Mucosa of stomach (tissue), 1 donor: ENCODE measurements around the gene TASOR2.
A peak's percentile ranks its signal among the peaks of the same experiment; 100 is the strongest.

Experiments used
- H3K27me3 ChIP-seq: one replicate; pipeline ENCODE4 v1.7.0; 2013; ENCODE audit warnings: mild to moderate bottlenecking, low read length; ENCODE audit not compliant: control insufficient read depth, insufficient read depth
- H3K36me3 ChIP-seq: one replicate; pipeline ENCODE4 v1.7.0; 2013; ENCODE audit warnings: low read length; ENCODE audit not compliant: control insufficient read depth, insufficient read depth
- H3K4me1 ChIP-seq: one replicate; pipeline ENCODE4 v1.7.0; 2013; ENCODE audit warnings: mild to moderate bottlenecking, low read length; ENCODE audit not compliant: control insufficient read depth, insufficient read depth
- H3K4me3 ChIP-seq: one replicate; pipeline ENCODE4 v1.7.0; 2013; ENCODE audit warnings: low read length
- H3K9ac ChIP-seq: one replicate; pipeline ENCODE4 v1.7.0; 2013; ENCODE audit warnings: mild to moderate bottlenecking, low read length, moderate library complexity
- H3K9me3 ChIP-seq: one replicate; pipeline ENCODE4 v1.7.0; 2013; ENCODE audit warnings: mild to moderate bottlenecking, low read length, moderate library complexity; ENCODE audit not compliant: control insufficient read depth
- donor health status: Pancreatic carcinoma.

The TASOR2 gene

GRCh38 chr10:5678397-5679036, 6.1 kb upstream of the TASOR2 start:
- Histone ChIP-seq H3K9ac (no peak overlapping the region), H3K36me3 (no peaks in the 10 kb centered on the region), H3K27me3 (peaks cover 7% of the 10 kb centered on the region), H3K9me3 (no peaks in the 10 kb centered on the region), H3K4me3 (no peak overlapping the region), H3K4me1 (no peaks in the 10 kb centered on the region)

DNA sequence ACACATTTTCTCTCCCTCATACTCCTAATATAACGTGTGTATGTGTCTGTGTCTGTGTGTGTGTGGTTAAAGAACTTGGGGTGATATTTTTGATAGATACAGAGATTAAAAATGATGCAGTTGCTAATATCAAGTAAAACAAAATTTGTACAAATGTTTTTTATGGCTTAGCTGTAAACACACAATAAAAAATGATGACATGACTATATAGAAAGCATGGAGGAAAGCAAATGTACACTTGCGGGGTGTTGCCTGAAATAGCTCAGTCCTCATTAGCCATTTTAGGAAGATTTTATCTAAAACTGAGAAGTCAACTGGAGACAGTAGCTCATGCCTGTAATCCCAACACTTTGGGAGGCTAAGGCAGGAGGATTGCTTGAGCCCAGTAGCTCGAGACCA, 5.6 kb upstream of the TASOR2 start:
- no peak overlapping the region for H3K9ac ChIP-seq
- H3K36me3 ChIP-seq: no peaks in the 10 kb centered on the region
- no peaks in the 10 kb centered on the region for H3K4me1 ChIP-seq
- no peaks in the 10 kb centered on the region for H3K9me3 ChIP-seq
- peaks cover 7% of the 10 kb centered on the region for H3K27me3 ChIP-seq
- no peak overlapping the region for H3K4me3 ChIP-seq

DNA sequence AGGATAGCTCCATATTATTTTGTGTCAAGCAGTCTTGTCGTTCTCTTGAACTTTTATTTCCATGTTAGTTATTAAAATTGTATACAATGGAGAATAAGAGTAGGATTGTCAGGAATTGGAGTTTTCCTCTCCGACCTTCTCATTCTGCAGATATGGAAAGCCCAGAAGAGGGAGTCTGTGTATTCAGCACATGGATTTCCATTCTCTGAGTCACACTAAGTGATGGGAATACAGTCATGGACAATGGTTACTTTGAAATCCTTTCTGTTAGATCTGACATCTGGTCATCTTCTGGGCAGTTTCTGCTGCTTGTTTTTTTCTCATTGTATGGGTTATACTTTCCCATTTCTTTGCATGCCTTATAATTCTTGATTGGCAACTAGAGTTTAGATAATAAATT, 5.0 kb upstream of the TASOR2 start:
- no peaks in the 10 kb centered on the region for H3K4me1 ChIP-seq
- no peaks in the 10 kb centered on the region for H3K36me3 ChIP-seq
- no peak overlapping the region for H3K9ac ChIP-seq
- no peak overlapping the region for H3K4me3 ChIP-seq
- H3K27me3 ChIP-seq: peaks cover 7% of the 10 kb centered on the region
- H3K9me3 ChIP-seq: no peaks in the 10 kb centered on the region

- peaks cover 7% of the 10 kb centered on the region for H3K27me3 ChIP-seq
- no peaks in the 10 kb centered on the region for H3K36me3 ChIP-seq
- no peak overlapping the region for H3K9ac ChIP-seq
- H3K4me1 ChIP-seq: no peaks in the 10 kb centered on the region
- no peak overlapping the region for H3K4me3 ChIP-seq
- no peaks in the 10 kb centered on the region for H3K9me3 ChIP-seq
Observed at GRCh38 chr10:5681930-5682329, 2.7 kb upstream of the TASOR2 start.

DNA sequence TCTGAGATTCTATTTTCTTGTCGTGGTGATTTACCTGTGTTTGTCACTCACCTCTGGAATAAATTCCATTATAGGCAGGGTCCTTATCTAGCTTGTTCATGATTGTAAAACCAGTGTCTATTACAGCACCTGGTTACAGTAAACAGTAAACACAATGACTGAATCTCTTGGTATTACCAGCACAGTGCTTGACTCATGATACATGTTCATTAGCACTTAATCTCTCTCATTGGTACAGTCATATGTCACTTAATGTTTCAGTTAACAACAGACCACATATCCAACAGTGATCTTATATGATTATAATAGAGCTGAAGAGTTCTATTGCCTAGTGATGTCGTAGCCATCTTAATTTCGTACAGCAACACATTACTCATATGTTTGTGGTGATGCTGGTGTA, 1.6 kb upstream of the TASOR2 start:
- Histone ChIP-seq H3K4me3 (no peak overlapping the region), H3K9me3 (no peaks in the 10 kb centered on the region), H3K36me3 (no peaks in the 10 kb centered on the region), H3K4me1 (no peaks in the 10 kb centered on the region), H3K27me3 (peaks cover 7% of the 10 kb centered on the region), H3K9ac (no peak overlapping the region)

- Histone ChIP-seq H3K4me3 (peak overlapping the region; percentile 72), H3K9me3 (no peaks in the 10 kb centered on the region), H3K27me3 (no peaks in the 10 kb centered on the region), H3K4me1 (no peaks in the 10 kb centered on the region), H3K9ac (peak overlapping the region; percentile 49), H3K36me3 (no peaks in the 10 kb centered on the region)
Observed at GRCh38 chr10:5684971-5685763, 529 bp downstream of the TASOR2 start.

DNA sequence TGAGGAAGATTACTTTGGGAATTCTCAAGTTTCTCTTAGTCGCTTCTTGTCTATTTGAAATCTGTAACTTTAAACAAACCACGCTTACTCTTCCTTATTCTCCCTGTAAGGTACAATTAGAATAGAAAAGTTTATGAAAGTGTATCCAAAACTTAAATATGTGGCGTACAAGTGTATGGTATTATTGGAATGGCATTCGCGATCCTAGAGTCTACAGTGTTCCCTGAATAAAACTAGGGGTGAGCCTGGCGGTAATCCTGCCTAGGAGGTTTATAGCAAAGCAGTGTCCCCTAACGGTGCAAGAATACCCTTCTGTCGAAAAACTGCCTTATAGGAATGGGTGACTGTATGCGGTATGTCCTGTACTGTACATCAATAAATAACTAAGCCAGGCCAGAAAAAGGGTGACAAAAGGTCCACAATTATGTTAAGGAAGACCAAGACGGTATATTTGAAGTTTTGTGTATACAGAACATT, 1.2 kb downstream of the TASOR2 start:
- Histone ChIP-seq H3K4me1 (no peaks in the 10 kb centered on the region), H3K9me3 (no peaks in the 10 kb centered on the region), H3K9ac (peak overlapping the region; percentile 49), H3K4me3 (peak overlapping the region; percentile 72), H3K36me3 (no peaks in the 10 kb centered on the region), H3K27me3 (no peaks in the 10 kb centered on the region)

DNA sequence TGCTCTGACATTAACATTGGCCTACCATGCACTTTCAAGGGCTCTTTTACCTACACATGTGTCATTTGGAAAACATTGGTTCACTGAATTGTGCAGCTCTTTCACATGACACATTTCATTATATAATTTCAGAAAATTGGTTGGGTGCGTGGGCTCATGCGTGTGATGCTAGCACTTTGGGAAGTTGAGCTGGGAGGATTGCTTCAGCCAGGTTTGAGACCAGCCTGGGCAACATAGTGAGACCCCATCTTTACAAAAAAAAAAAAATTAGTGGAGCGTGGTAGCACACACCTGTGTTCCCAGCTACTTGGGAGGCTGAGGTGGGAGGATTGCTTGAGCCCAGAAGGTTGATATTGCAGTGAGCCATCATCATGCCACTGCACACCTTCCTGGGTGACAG, 3.9 kb downstream of the TASOR2 start:
- Histone ChIP-seq H3K36me3 (no peaks in the 10 kb centered on the region), H3K27me3 (no peaks in the 10 kb centered on the region), H3K9me3 (no peaks in the 10 kb centered on the region), H3K4me3 (no peak overlapping the region), H3K4me1 (peaks cover 14% of the 10 kb centered on the region), H3K9ac (no peak overlapping the region)

DNA sequence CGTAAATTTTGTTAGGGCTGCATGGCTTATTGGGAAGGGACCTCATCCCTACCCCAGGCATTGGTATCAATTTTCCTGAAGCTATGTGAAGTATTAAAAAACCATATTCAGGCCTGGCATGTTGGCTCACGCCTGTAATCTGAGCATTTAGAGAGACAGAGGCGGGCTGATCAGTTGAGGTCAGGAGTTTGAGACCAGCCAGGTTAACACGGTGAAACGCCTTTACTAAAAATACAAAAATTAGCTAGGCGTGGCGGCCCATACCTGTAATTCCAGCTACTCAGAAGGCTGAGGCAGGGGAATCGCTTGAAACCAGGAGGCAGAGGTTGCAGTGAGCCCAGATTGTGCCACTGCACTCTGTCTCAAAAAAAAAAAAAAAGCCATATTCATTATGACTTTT, 7.1 kb downstream of the TASOR2 start:
- Histone ChIP-seq H3K9ac (no peak overlapping the region), H3K36me3 (no peaks in the 10 kb centered on the region), H3K4me3 (no peak overlapping the region), H3K27me3 (no peaks in the 10 kb centered on the region), H3K4me1 (peaks cover 26% of the 10 kb centered on the region), H3K9me3 (no peaks in the 10 kb centered on the region)

- Histone ChIP-seq H3K27me3 (no peaks in the 10 kb centered on the region), H3K36me3 (no peaks in the 10 kb centered on the region), H3K9me3 (no peaks in the 10 kb centered on the region), H3K4me1 (peaks cover 30% of the 10 kb centered on the region), H3K9ac (peak overlapping the region; percentile 68), H3K4me3 (peak overlapping the region; percentile 65)
Observed at GRCh38 chr10:5692461-5693358, 8.1 kb downstream of the TASOR2 start.

DNA sequence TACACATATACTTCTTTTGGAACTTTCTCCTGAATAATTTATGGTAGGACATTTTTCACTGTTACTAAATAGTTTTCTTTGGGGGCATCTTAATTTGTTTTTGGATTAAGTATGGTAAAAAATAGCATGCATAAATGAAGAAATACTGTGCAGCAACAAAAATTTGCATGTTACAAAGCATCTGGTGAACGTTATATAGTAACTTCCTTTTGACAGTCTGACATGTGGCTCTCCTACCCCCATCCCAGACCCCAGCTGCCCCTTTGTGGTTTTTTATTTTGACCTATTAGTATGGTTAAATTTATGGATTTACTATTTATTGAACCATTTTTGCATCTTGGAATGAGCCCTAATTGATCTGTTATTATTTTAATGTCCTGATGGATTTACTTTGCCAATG, 9.9 kb downstream of the TASOR2 start:
- no peak overlapping the region for H3K4me3 ChIP-seq
- H3K9me3 ChIP-seq: no peaks in the 10 kb centered on the region
- H3K4me1 ChIP-seq: peaks cover 30% of the 10 kb centered on the region

GRCh38 chr10:5697342-5697741, 12.7 kb downstream of the TASOR2 start:
- peaks cover 22% of the 10 kb centered on the region for H3K4me1 ChIP-seq

More for the DNA sequence above, 9.9 kb downstream of the TASOR2 start:
- Histone ChIP-seq H3K36me3 (no peaks in the 10 kb centered on the region), H3K9ac (no peak overlapping the region), H3K27me3 (no peaks in the 10 kb centered on the region)

More at GRCh38 chr10:5697342-5697741, 12.7 kb downstream of the TASOR2 start:
- no peaks in the 10 kb centered on the region for H3K9me3 ChIP-seq
- no peaks in the 10 kb centered on the region for H3K27me3 ChIP-seq
- H3K36me3 ChIP-seq: no peaks in the 10 kb centered on the region
- H3K9ac ChIP-seq: no peak overlapping the region
- H3K4me3 ChIP-seq: no peak overlapping the region
